MM.1S (cell line): Measurements from ENCODE around the gene TRPV4.

ENCODE experiments used
- DNase-seq: peaks from one replicate; pipeline ENCODE4 v3.0.0-alpha.2; 2015
- H2AFZ ChIP-seq: fragments of 300-600 bp; sonication (generic); 2 replicates; pipeline ENCODE4 v1.6.0; 2016; ENCODE audit warnings: antibody characterized with exemption, low read length
- H3F3A ChIP-seq: fragments of 300-600 bp; sonication (generic); 2 replicates; pipeline ENCODE4 v1.6.1; 2016; ENCODE audit warnings: mild to moderate bottlenecking, antibody characterized with exemption, low read length, moderate library complexity, mixed read lengths; ENCODE audit not compliant: insufficient read depth
- H3K27ac ChIP-seq: fragments of 300-600 bp; sonication (generic); 2 replicates; pipeline ENCODE4 v1.5.1; 2016; ENCODE audit warnings: mild to moderate bottlenecking, low read length
- H3K27me3 ChIP-seq: fragments of 300-600 bp; sonication (generic); replicated peaks from 2 replicates; pipeline ENCODE4 v1.6.0; 2016; ENCODE audit warnings: low read length; ENCODE audit not compliant: insufficient read depth
- H3K36me3 ChIP-seq: fragments of 300-600 bp; sonication (generic); replicated peaks from 2 replicates; pipeline ENCODE4 v1.6.1; 2016; ENCODE audit warnings: mild to moderate bottlenecking, low read length, mixed read lengths; ENCODE audit not compliant: insufficient read depth
- H3K4me1 ChIP-seq: fragments of 300-600 bp; sonication (generic); 2 replicates; pipeline ENCODE4 v1.6.1; 2016; ENCODE audit warnings: low read length, mixed read lengths
- H3K4me2 ChIP-seq: fragments of 300-600 bp; sonication (generic); 2 replicates; pipeline ENCODE4 v1.6.0; 2016; ENCODE audit warnings: low read depth, low read length
- H3K4me3 ChIP-seq: fragments of 300-600 bp; sonication (generic); 2 replicates; pipeline ENCODE4 v1.5.1; 2016; ENCODE audit warnings: low read length, mixed read lengths
- H3K79me2 ChIP-seq: fragments of 300-600 bp; sonication (generic); 2 replicates; pipeline ENCODE4 v1.6.1; 2016; ENCODE audit warnings: mixed run types, low read length, mixed read lengths
- H3K9ac ChIP-seq: fragments of 300-600 bp; sonication (generic); 2 replicates; pipeline ENCODE4 v1.6.1; 2016; ENCODE audit warnings: low read length, mixed read lengths
- H3K9me2 ChIP-seq: fragments of 300-600 bp; sonication (generic); replicated peaks from 2 replicates; pipeline ENCODE4 v1.6.1; 2016; ENCODE audit warnings: mild to moderate bottlenecking, low read length, mixed read lengths; ENCODE audit not compliant: insufficient read depth
- H3K9me3 ChIP-seq: fragments of 300-600 bp; sonication (generic); replicated peaks from 2 replicates; pipeline ENCODE4 v1.6.1; 2016; ENCODE audit warnings: mild to moderate bottlenecking, low read length, mixed read lengths; ENCODE audit not compliant: insufficient read depth
- H4K20me1 ChIP-seq: fragments of 300-600 bp; sonication (generic); 2 replicates; pipeline ENCODE4 v1.6.1; 2016; ENCODE audit warnings: mild to moderate bottlenecking, low read length, moderate library complexity, mixed read lengths; ENCODE audit not compliant: insufficient read depth
- EZH2 ChIP-seq: fragments of 300-600 bp; sonication (generic); optimal IDR thresholded peaks from 2 replicates; pipeline ENCODE3; 2017; ENCODE audit warnings: low read depth, mild to moderate bottlenecking, antibody characterized with exemption, low read length, mixed read lengths
- EZH2phosphoT487 ChIP-seq: fragments of 300-600 bp; sonication (generic); IDR thresholded peaks from 2 replicates; pipeline ENCODE4 v1.6.1; 2018; ENCODE audit warnings: antibody characterized with exemption, low read length
- TF ChIP-seq, protein P1 (sequence below): fragments of 300-600 bp; sonication (generic); IDR thresholded peaks from 2 replicates; pipeline ENCODE4 v1.5.1; 2016; ENCODE audit warnings: antibody characterized with exemption, low read length, mixed read lengths

TRPV4 gene

GRCh38 chr12:109736552-109737108 is 96.6 kb downstream of the TRPV4 start:
- H3K79me2 ChIP-seq: no peaks in the 10 kb centered on the region
- no peak overlapping the region for H3K9ac ChIP-seq
- H2AFZ ChIP-seq: no peak overlapping the region
- H3K27me3 ChIP-seq: no peaks in the 10 kb centered on the region
- no peaks in the 10 kb centered on the region for H3K4me1 ChIP-seq
- no peak overlapping the region for H3K4me3 ChIP-seq
- TF ChIP-seq EZH2 (no peak), EZH2phosphoT487 (no peak)
- TF ChIP-seq, protein P1, sequence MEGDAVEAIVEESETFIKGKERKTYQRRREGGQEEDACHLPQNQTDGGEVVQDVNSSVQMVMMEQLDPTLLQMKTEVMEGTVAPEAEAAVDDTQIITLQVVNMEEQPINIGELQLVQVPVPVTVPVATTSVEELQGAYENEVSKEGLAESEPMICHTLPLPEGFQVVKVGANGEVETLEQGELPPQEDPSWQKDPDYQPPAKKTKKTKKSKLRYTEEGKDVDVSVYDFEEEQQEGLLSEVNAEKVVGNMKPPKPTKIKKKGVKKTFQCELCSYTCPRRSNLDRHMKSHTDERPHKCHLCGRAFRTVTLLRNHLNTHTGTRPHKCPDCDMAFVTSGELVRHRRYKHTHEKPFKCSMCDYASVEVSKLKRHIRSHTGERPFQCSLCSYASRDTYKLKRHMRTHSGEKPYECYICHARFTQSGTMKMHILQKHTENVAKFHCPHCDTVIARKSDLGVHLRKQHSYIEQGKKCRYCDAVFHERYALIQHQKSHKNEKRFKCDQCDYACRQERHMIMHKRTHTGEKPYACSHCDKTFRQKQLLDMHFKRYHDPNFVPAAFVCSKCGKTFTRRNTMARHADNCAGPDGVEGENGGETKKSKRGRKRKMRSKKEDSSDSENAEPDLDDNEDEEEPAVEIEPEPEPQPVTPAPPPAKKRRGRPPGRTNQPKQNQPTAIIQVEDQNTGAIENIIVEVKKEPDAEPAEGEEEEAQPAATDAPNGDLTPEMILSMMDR: no peak
- no peak overlapping the region for H3K4me2 ChIP-seq
- H3K9me3 ChIP-seq: no peaks in the 10 kb centered on the region
- no peaks in the 10 kb centered on the region for H3F3A ChIP-seq
- H3K9me2 ChIP-seq: no peaks in the 10 kb centered on the region
- no peaks in the 10 kb centered on the region for H3K36me3 ChIP-seq
- H3K27ac ChIP-seq: no peak overlapping the region
- no peaks in the 10 kb centered on the region for H4K20me1 ChIP-seq
- no peak for DNase-seq

- H3K79me2 ChIP-seq: no peaks in the 10 kb centered on the region
- H3K4me3 ChIP-seq: no peak overlapping the region
- no peak overlapping the region for H3K9ac ChIP-seq
- H3K27me3 ChIP-seq: no peaks in the 10 kb centered on the region
- no peaks in the 10 kb centered on the region for H3F3A ChIP-seq
- DNase-seq: no peak
- H3K36me3 ChIP-seq: no peaks in the 10 kb centered on the region
- no peaks in the 10 kb centered on the region for H3K4me1 ChIP-seq
- H3K4me2 ChIP-seq: no peak overlapping the region
- no peaks in the 10 kb centered on the region for H3K9me2 ChIP-seq
- no peak overlapping the region for H2AFZ ChIP-seq
- TF ChIP-seq, protein P1: no peak
- TF ChIP-seq EZH2: no peak
- no peak for TF ChIP-seq EZH2phosphoT487
- H4K20me1 ChIP-seq: no peaks in the 10 kb centered on the region
- H3K9me3 ChIP-seq: no peaks in the 10 kb centered on the region
- no peak overlapping the region for H3K27ac ChIP-seq
Measured at GRCh38 chr12:109735825-109736551, 97.2 kb downstream of the TRPV4 start.

DNA sequence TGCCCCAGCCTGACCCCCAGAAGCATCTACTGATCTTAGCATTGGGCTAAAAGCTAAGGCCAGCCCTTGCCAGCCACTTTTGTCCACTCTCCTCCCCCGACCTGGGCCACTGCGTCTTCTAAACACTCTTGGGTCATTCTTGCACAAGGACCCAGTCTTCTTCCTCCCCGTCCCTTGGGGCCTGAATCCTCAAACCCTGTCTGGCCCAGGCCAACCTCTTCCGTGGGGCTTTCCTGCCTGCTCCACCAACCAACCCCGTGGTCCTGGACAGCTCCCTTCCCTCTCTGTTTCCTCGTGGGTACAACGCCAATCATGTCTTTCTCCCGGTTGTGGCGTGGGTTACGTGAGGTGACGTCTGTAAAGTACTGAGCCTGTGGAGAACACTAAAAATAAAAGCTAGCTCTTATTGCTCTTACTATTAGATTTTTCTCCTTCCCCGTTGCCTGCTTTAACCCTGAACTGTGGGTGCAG is 98.1 kb downstream of the TRPV4 start:
- Histone ChIP-seq H3K79me2 (no peaks in the 10 kb centered on the region), H4K20me1 (no peaks in the 10 kb centered on the region), H3F3A (no peaks in the 10 kb centered on the region), H3K9me2 (no peaks in the 10 kb centered on the region), H3K9me3 (no peaks in the 10 kb centered on the region), H3K4me3 (no peak overlapping the region), H3K4me1 (no peaks in the 10 kb centered on the region), H3K27me3 (no peaks in the 10 kb centered on the region), H3K4me2 (no peak overlapping the region), H3K36me3 (no peaks in the 10 kb centered on the region), H2AFZ (no peak overlapping the region), H3K9ac (no peak overlapping the region), H3K27ac (no peak overlapping the region)
- TF ChIP-seq, protein P1: no peak
- TF ChIP-seq EZH2phosphoT487 (no peak), EZH2 (no peak)
- no peak for DNase-seq
